Umbilical cord (tissue), 2 donors: ENCODE results near the gene SERPINA10. TPM values are rescaled to one million over a fixed set of nuclear protein-coding genes. Genes with fewer than 3 reads are reported as not detected.
"Not testable (repeated sequence)": the region's sequence is repeated elsewhere in the genome, so short reads cannot be mapped to it uniquely, and the experiment has no call there.

Source experiments
- DNase-seq: peaks from one replicate; pipeline ENCODE4 v3.0.0-alpha.2; 2015; ENCODE audit warnings: low spot score
- total RNA-seq: library from RNA; depleted of rRNA; stranded (reverse); fragments of >200 nt; gene quantifications from one replicate; pipeline ENCODE4 v1.2.3, GENCODE V29; 2014; ENCODE audit warnings: low replicate concordance; ENCODE audit not compliant: insufficient read depth

The SERPINA10 gene
- total RNA-seq, 1 donor from 2014 or later: 1.2 TPM

DNA sequence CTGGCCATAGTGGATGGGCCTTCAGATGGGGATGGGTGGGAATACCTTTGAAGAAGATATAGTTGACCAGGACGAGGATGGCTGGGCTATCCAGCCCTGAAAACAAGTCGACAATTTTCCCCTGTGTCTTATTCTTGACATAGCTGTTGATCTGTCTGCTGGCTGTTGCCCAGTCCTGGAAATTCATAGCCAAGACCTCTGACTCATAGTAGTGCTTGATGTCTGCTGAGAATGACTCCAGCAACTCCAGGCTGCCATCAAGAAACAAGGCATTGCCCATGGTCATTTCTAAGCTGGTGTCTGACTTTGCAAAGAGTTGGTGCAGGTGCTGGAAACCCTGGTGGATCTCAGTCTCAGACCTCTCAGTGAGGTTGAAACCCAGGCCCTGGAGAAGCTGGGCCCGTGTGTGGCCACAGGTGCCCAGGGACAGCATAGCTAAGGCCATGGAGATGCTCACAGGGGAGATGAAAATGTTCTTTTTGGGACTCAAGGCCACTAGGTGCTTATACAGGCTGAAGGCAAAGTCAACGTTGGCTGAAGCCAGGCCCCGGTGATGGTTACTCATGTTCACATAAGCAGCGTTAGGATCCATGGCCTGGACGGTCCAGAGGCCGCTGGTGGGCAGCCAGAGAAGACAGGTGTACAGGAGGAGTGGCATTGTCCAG lies 21.1 kb upstream of the SERPINA10 start:
- DNase-seq: no peak

- no peak for DNase-seq
Observed at GRCh38 chr14:94312481-94313246, 19.6 kb upstream of the SERPINA10 start.

- no peak for DNase-seq
Observed at GRCh38 chr14:94310248-94310647, 17.2 kb upstream of the SERPINA10 start.

- DNase-seq: no peak
Observed at GRCh38 chr14:94309721-94310120, 16.7 kb upstream of the SERPINA10 start.

GRCh38 chr14:94307410-94307992 lies 14.4 kb upstream of the SERPINA10 start:
- no peak for DNase-seq

- DNase-seq: no peak
Observed at GRCh38 chr14:94306047-94306978, 13.2 kb upstream of the SERPINA10 start.

DNA sequence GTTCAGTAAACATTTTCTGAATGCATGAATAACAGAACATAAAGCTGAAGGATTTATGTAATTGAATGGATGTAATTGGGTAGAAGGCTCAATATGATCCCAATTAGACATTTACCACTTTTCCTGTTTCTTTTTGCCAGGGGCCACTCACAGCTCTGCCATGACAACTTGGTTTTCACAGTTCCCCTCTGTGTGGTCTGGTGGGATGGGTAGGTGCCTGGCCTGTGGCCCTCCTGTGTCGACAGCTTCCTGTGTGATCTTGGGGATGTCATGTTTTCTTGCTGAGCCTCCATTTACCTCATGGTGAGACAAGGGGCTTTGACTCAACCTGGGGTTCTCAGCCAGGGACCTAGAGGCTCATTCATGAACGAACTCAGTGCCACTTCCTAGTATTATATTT lies 12.6 kb upstream of the SERPINA10 start:
- no peak for DNase-seq

DNA sequence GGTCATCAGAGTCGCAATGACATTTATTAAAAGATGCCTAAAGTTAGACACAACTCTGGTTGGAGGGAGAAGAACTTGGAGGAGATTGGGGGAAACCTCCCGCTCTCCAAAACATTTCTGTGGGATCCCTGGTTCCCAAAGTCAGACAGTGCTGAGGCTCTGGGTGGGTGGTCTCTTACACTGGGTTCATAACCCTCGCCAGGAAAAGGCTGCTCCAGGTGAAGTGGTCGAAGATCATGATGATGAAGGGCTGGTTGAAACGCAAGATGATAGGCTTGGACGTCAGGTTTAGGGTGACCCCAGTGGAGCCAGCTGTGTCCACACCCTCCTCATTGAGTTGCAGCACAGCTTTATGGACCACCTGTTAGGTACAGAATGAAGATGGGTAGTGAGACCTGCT lies 11.2 kb upstream of the SERPINA10 start:
- DNase-seq: no peak

- no peak for DNase-seq
Observed at GRCh38 chr14:94303111-94303510, 10.0 kb upstream of the SERPINA10 start.

DNA sequence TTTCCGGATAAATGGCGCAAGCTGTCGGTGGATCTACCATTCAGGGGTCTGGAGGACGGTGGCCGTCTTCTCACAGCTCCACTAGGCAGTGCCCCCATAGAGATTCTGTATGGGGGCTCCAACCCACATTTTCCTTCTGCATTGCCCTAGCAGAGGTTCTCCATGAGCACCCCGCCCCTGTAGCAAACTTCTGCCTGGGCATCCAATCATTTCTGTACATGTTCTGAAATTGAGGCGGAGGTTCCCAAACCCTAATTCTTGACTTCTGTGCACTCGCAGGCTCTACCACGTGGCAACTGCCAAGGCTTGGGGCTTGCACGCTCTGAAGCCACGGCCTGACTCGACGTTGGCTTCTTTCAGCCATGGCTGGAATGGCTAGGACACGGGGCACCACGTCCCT lies 5.1 kb upstream of the SERPINA10 start:
- DNase-seq: no peak

- DNase-seq: not testable (repeated sequence)
Observed at GRCh38 chr14:94296181-94296545, 3.1 kb upstream of the SERPINA10 start.

DNA sequence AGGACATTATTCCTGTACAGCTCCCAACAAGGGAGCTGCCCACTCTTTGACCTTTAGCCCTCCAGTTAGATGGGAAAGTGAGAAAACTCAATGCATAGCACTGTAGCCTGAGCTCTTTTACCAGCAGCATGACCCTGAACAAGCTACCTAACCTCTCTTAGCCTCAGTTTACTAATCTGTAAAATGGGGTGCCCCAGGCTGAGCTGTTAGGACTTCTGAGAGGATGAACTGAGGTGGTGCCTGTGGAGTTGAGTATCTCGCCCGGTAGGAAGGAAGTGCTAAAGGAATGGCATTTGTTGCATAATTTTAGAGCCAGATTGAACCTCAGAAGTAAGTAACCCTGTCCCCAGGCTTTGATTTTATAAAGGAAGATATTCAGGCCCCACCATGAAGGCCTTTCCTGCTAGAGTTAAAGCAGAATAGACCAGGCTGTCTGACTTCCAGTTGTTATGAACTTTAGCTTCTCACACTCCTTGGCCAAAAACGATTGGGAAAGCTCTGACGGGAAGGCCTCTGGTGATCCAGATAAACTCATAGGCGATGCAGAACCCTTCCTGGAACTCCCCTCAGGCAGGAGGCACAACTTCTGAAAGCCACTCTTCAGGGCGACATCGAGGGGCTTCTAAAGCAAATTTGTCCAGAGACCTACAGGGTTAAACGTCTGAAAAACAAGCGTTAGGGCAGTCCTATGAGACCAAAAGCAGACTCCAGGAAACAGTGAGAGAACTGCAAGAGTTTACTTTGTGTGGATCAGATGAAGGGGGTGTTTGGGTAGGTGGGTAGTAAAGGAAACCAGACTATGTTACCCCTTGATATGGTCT lies 2.5 kb upstream of the SERPINA10 start:
- no peak for DNase-seq

- no peak for DNase-seq
Observed at GRCh38 chr14:94293578-94293924, 483 bp upstream of the SERPINA10 start.

- DNase-seq: no peak
Observed at GRCh38 chr14:94292526-94292871, 569 bp downstream of the SERPINA10 start.

GRCh38 chr14:94291906-94292525 lies 1.1 kb downstream of the SERPINA10 start:
- DNase-seq: no peak

DNA sequence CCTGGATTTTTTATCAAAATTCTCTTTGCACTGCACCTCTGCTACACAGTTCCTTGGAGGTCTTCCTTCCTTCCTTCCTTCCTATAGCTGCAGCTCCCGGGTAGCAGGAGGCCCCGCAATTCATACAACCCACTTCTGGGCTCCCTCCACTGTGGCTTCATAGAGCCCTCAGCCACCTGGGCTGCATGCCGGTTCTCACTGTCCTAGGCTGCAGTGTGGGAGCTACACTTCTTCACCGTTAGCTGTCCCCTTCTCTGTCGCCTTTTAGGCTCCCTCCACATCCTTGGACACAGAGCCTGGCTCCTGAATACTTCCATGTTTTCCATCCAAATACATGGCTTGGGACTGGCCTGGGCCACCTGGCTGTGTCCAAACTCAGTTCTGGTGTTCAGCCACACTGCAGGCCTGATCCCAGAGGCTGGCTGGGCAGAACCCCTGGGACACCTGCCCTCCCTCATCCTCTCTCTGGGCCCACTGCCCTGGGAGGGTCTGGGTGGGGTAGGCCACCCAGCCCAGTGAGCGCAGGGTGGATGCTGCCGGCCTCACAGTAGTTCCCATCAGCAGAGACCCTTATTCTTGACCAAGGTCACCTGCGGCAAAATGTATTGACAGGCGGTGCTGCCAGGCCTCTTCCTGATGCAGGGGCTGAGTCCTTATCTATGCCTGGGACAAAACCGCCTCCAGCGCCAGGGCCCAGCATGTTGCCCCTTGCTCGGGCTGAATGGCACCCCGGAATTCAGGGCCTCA lies 1.7 kb downstream of the SERPINA10 start:
- DNase-seq: no peak

GRCh38 chr14:94290197-94290596 lies 2.9 kb downstream of the SERPINA10 start:
- DNase-seq: no peak

- DNase-seq: no peak
Observed at GRCh38 chr14:94288610-94289465, 4.2 kb downstream of the SERPINA10 start.

- no peak for DNase-seq
Observed at GRCh38 chr14:94285158-94285557, 7.9 kb downstream of the SERPINA10 start.
